GM18511 (cell line): ENCODE measurements around the gene MED6.

Experiments
- ATAC-seq: cut with Tn5 transposase; IDR thresholded peaks from one replicate; pipeline ENCODE4 v1.9.1; 2021; ENCODE audit warnings: mild to moderate bottlenecking, moderate library complexity; ENCODE audit not compliant: unreplicated experiment

The MED6 gene

GRCh38 chr14:70601162-70601561 is 707 bp upstream of the MED6 start:
- ATAC-seq = no peak

DNA sequence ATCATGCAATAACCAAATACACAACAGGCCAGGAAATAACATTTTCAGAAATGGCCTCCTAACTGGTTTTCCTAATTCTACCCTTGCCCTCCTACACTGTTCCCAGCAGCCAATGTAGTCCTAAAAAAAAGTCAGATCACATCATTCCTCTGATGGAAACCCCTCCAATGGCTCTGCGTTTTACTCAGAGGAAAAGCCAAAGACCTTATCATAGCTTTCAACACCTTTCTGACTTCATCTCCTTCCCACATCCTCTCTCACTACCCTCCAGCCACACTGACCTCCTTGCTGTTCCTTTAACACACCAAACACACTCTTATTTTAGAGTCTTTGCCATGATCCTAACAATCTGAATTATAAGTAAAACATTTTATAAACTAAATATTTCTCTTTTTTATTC is 1.1 kb downstream of the MED6 start:
- ATAC-seq = no peak

DNA sequence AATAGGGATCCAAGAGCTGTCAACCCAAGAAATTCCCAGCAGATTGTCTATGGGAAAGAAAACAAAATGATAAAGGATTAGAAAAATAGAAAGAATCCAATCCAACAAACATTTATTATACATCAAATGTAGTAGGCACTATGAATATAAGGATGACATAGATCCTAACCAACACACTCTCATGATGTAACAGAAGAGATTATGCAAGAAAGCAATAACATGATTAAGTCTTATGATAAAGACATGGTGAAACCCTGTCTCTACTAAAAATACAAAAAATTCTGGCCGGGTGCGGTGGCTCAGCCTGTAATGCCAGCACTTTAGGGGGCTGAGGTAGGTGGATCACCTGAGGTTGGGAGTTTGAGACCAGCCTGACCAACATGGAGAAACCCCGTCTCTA is 2.7 kb downstream of the MED6 start:
- no peak for ATAC-seq

- no peak for ATAC-seq
Measured at GRCh38 chr14:70595443-70596185, 4.8 kb downstream of the MED6 start.

- no peak for ATAC-seq
Measured at GRCh38 chr14:70594461-70594860, 6.0 kb downstream of the MED6 start.

GRCh38 chr14:70585231-70585630 is 15.2 kb downstream of the MED6 start:
- ATAC-seq = no peak

GRCh38 chr14:70576891-70577290 is 23.6 kb downstream of the MED6 start:
- ATAC-seq = no peak

- no peak for ATAC-seq
Measured at GRCh38 chr14:70573050-70573449, 27.4 kb downstream of the MED6 start.

GRCh38 chr14:70571139-70571538 is 29.3 kb downstream of the MED6 start:
- no peak for ATAC-seq

GRCh38 chr14:70567791-70568190 is 32.7 kb downstream of the MED6 start:
- no peak for ATAC-seq

- ATAC-seq = no peak
Measured at GRCh38 chr14:70563869-70564268, 36.6 kb downstream of the MED6 start.

DNA sequence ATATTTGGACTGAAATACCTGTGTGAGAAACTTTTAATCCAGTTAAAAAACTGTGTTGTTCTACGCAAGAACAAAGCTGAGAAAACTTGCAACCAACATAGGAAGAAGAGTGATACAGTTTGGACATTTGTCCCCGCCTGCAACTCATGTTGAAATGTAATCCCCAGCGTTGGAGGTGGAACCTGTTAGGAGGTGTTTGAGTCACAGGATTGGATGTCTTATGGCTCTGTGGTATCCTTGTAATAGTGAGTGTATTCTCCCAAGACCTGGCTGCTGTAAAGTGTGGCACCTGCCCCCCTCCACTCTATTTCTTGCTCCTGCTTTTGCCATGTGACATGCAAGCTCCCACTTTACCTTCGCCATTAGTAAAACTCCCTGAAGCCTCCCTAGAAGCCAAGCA is 37.0 kb downstream of the MED6 start:
- ATAC-seq = no peak

GRCh38 chr14:70558356-70558755 is 42.1 kb downstream of the MED6 start:
- ATAC-seq = no peak

- ATAC-seq = no peak
Measured at GRCh38 chr14:70555890-70556289, 44.6 kb downstream of the MED6 start.

GRCh38 chr14:70538087-70538486 is 62.4 kb downstream of the MED6 start:
- ATAC-seq = no peak

GRCh38 chr14:70536830-70537229 is 63.6 kb downstream of the MED6 start:
- ATAC-seq = no peak

GRCh38 chr14:70534904-70535303 is 65.6 kb downstream of the MED6 start, which contains the start of gene ADAM20:
ADAM20 (minus strand) TSS chr14:70535004; CDS start chr14:70524757, 10,247 bp downstream.
- ATAC-seq = no peak
